Chondrocyte (in vitro differentiated cells): ENCODE measurements around the gene FBN2. TPM values are rescaled to one million over a fixed set of nuclear protein-coding genes. Genes with fewer than 3 reads are reported as not detected.

ENCODE experiments used
- DNase-seq: peaks from one replicate; pipeline ENCODE4 v3.0.0; 2021; ENCODE audit warnings: mixed read lengths, low spot score
- H3K27ac Mint-ChIP-seq: one replicate; pipeline ENCODE4 v1.8.0; 2021; ENCODE audit warnings: mild to moderate bottlenecking, moderate library complexity, mixed read lengths; ENCODE audit not compliant: unreplicated experiment
- H3K27me3 Mint-ChIP-seq: 2 replicates; pipeline ENCODE4 v1.8.0; 2021; ENCODE audit warnings: low read depth, mixed read lengths
- H3K36me3 Mint-ChIP-seq: 2 replicates; pipeline ENCODE4 v1.8.0; 2021; ENCODE audit warnings: low read depth, mixed read lengths
- H3K4me1 Mint-ChIP-seq: 2 replicates; pipeline ENCODE4 v1.8.0; 2021; ENCODE audit warnings: low read depth, mild to moderate bottlenecking, mixed read lengths
- H3K4me3 Mint-ChIP-seq: one replicate; pipeline ENCODE4 v1.8.0; 2021; ENCODE audit warnings: mild to moderate bottlenecking, moderate library complexity, mixed read lengths; ENCODE audit not compliant: unreplicated experiment
- H3K9me3 Mint-ChIP-seq: 2 replicates; pipeline ENCODE4 v1.8.0; 2021; ENCODE audit warnings: low read depth, mixed read lengths
- total RNA-seq: library from RNA; stranded (reverse); gene quantifications from 3 replicates; pipeline ENCODE4 v1.2.1, GENCODE V29; 2021
- TF ChIP-seq, protein P1 (sequence below): fragments of 200-600 bp; sonication (generic); IDR thresholded peaks from 2 replicates; pipeline ENCODE4 v1.5.0; 2021; ENCODE audit warnings: antibody characterized with exemption, mild to moderate bottlenecking, moderate library complexity

The FBN2 gene
- total RNA-seq, 1 donor from 2014 or later: 311 TPM

DNA sequence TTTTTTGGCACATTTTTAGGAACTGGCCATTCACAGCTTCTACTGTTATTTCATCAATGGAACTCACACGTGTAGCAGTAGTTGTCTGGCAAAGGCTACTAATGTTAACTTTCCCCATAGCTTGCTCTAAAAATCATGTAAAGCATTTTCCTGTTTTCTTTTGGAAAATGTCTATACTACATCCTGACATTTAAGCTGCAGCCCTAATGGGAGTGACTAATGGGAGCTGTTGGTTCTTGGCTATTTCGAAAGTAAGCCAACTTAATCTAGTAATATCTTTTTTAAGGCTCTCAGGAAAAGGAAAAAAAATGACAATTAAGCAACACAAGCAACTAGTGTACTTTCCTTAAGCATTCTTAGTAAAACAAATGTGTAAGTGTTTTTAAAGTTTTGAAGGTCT, 285.3 kb downstream of the FBN2 start:
- peaks cover 16% of the 10 kb centered on the region for H3K36me3 Mint-ChIP-seq
- peaks cover 8% of the 10 kb centered on the region for H3K9me3 Mint-ChIP-seq
- DNase-seq: no peak
- peak overlapping the region; percentile 20 for H3K27ac Mint-ChIP-seq
- TF ChIP-seq, protein P1, sequence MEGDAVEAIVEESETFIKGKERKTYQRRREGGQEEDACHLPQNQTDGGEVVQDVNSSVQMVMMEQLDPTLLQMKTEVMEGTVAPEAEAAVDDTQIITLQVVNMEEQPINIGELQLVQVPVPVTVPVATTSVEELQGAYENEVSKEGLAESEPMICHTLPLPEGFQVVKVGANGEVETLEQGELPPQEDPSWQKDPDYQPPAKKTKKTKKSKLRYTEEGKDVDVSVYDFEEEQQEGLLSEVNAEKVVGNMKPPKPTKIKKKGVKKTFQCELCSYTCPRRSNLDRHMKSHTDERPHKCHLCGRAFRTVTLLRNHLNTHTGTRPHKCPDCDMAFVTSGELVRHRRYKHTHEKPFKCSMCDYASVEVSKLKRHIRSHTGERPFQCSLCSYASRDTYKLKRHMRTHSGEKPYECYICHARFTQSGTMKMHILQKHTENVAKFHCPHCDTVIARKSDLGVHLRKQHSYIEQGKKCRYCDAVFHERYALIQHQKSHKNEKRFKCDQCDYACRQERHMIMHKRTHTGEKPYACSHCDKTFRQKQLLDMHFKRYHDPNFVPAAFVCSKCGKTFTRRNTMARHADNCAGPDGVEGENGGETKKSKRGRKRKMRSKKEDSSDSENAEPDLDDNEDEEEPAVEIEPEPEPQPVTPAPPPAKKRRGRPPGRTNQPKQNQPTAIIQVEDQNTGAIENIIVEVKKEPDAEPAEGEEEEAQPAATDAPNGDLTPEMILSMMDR: no peak
- no peak overlapping the region for H3K4me3 Mint-ChIP-seq
- no peaks in the 10 kb centered on the region for H3K27me3 Mint-ChIP-seq
- H3K4me1 Mint-ChIP-seq: peaks cover 26% of the 10 kb centered on the region

- Mint-ChIP-seq H3K9me3 (peaks cover 8% of the 10 kb centered on the region), H3K4me3 (no peak overlapping the region), H3K27ac (no peak overlapping the region), H3K4me1 (peaks cover 23% of the 10 kb centered on the region), H3K27me3 (no peaks in the 10 kb centered on the region), H3K36me3 (peaks cover 13% of the 10 kb centered on the region)
- no peak for DNase-seq
- TF ChIP-seq, protein P1: no peak
Measured at GRCh38 chr5:128252196-128252595, 285.8 kb downstream of the FBN2 start.

DNA sequence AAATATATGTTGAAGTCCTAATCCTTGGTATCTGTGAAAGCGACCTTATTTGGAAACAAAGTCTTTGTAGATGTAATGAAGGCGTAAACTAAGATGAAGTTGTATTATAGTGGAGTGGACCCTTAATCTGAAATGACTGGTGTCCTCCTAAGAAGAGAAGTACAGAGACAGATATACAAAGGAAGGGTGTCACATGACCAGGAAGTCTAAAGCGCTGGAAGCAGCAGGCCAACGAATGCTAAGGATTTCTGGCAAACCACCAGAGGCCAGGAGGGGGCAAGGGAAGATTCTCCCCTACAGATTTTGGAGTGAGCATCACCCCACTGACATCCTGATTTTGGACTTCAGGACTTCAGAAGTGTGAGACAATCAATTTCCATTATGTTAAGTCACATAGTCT, 292.1 kb downstream of the FBN2 start:
- H3K27ac Mint-ChIP-seq: no peak overlapping the region
- no peaks in the 10 kb centered on the region for H3K36me3 Mint-ChIP-seq
- no peak for DNase-seq
- TF ChIP-seq, protein P1: no peak
- H3K4me3 Mint-ChIP-seq: no peak overlapping the region
- H3K27me3 Mint-ChIP-seq: no peaks in the 10 kb centered on the region
- no peaks in the 10 kb centered on the region for H3K9me3 Mint-ChIP-seq
- peaks cover 9% of the 10 kb centered on the region for H3K4me1 Mint-ChIP-seq

DNA sequence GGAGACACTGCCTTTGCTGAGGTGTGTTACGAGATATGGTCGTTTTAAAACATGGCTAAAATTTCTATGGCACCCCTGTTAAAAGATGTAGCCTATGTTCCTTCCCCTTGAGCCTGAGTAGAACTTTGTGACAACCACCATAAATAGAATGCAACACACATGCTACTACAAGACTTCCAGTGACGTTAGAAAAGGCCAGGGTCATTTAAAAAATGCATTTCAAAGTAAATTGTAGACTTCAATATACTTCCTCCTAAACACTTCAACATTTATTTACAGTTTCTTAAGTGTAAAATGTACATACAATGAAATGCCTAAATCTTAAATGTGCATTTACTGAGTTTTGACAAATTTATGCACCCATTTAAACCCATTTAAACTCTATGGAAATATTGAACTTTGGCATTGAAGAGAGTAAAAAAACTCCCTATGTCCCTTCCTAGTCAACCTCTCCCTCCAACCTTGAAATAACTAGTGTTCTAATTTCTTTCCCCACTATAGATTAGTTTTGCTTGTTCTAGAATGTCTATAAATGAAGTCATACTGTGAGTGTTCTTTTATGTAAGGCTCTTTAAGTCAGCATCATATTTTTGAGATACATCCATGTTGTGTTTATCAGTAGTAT, 294.0 kb downstream of the FBN2 start:
- Mint-ChIP-seq H3K9me3 (no peaks in the 10 kb centered on the region), H3K27me3 (peaks cover 2% of the 10 kb centered on the region), H3K4me1 (peaks cover 15% of the 10 kb centered on the region), H3K27ac (no peak overlapping the region), H3K4me3 (no peak overlapping the region), H3K36me3 (no peaks in the 10 kb centered on the region)
- TF ChIP-seq, protein P1: no peak
- no peak for DNase-seq

- TF ChIP-seq, protein P1: no peak
- H3K4me1 Mint-ChIP-seq: peaks cover 19% of the 10 kb centered on the region
- peaks cover 6% of the 10 kb centered on the region for H3K27me3 Mint-ChIP-seq
- peak overlapping the region; percentile 46 for H3K27ac Mint-ChIP-seq
- H3K36me3 Mint-ChIP-seq: no peaks in the 10 kb centered on the region
- no peak overlapping the region for H3K4me3 Mint-ChIP-seq
- DNase-seq: no peak
- H3K9me3 Mint-ChIP-seq: no peaks in the 10 kb centered on the region
Measured at GRCh38 chr5:128241051-128241695, 296.9 kb downstream of the FBN2 start.
